PFSK-1 (cell line): Measurements from ENCODE around the gene ARSG.

ENCODE experiments used
- FOXP2 ChIP-seq: optimal IDR thresholded peaks from 2 replicates; pipeline ENCODE3; 2011; ENCODE audit warnings: borderline replicate concordance, control low read depth, inconsistent platforms; ENCODE audit not compliant: insufficient read depth; ENCODE audit errors: extremely low read length, extremely low read depth
- POLR2AphosphoS5 ChIP-seq: IDR thresholded peaks from 2 replicates; pipeline ENCODE4 v1.6.1; 2012; ENCODE audit warnings: low read depth, mild to moderate bottlenecking, control low read depth, low read length, moderate library complexity
- SIN3A ChIP-seq: IDR thresholded peaks from 2 replicates; pipeline ENCODE4 v1.6.1; 2012; ENCODE audit warnings: mild to moderate bottlenecking, low read length, moderate library complexity, borderline replicate concordance; ENCODE audit not compliant: insufficient read depth
- TAF1 ChIP-seq: IDR thresholded peaks from 2 replicates; pipeline ENCODE4 v1.6.1; 2012; ENCODE audit warnings: low read length, control low read depth, borderline replicate concordance; ENCODE audit not compliant: insufficient read depth
- TF ChIP-seq, protein P1 (sequence below), 2 experiments: IDR thresholded peaks; 2 replicates each; pipeline versions ENCODE4 v1.6.1 to v1.8.0; 2011 to 2012; ENCODE audit warnings: low read depth in 2 of 2, low read length in 2 of 2, control low read depth in 1 of 2, inconsistent platforms in 1 of 2, mild to moderate bottlenecking in 1 of 2, moderate library complexity in 1 of 2; ENCODE audit not compliant: insufficient read depth in 1 of 2

ARSG gene

GRCh38 chr17:68383120-68383442, 91.8 kb downstream of the ARSG start:
- TF ChIP-seq POLR2AphosphoS5: no peak
- no peak for TF ChIP-seq TAF1
- no peak for TF ChIP-seq FOXP2
- TF ChIP-seq, protein P1, sequence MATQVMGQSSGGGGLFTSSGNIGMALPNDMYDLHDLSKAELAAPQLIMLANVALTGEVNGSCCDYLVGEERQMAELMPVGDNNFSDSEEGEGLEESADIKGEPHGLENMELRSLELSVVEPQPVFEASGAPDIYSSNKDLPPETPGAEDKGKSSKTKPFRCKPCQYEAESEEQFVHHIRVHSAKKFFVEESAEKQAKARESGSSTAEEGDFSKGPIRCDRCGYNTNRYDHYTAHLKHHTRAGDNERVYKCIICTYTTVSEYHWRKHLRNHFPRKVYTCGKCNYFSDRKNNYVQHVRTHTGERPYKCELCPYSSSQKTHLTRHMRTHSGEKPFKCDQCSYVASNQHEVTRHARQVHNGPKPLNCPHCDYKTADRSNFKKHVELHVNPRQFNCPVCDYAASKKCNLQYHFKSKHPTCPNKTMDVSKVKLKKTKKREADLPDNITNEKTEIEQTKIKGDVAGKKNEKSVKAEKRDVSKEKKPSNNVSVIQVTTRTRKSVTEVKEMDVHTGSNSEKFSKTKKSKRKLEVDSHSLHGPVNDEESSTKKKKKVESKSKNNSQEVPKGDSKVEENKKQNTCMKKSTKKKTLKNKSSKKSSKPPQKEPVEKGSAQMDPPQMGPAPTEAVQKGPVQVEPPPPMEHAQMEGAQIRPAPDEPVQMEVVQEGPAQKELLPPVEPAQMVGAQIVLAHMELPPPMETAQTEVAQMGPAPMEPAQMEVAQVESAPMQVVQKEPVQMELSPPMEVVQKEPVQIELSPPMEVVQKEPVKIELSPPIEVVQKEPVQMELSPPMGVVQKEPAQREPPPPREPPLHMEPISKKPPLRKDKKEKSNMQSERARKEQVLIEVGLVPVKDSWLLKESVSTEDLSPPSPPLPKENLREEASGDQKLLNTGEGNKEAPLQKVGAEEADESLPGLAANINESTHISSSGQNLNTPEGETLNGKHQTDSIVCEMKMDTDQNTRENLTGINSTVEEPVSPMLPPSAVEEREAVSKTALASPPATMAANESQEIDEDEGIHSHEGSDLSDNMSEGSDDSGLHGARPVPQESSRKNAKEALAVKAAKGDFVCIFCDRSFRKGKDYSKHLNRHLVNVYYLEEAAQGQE (IDR thresholded peaks at IDR 0.05; ENCODE audit: insufficient read depth in 1 of 2, low read depth in 2 of 2, low read length in 2 of 2): no peak
- TF ChIP-seq SIN3A: no peak

GRCh38 chr17:68383443-68384321, 92.4 kb downstream of the ARSG start:
- TF ChIP-seq SIN3A (no peak), POLR2AphosphoS5 (no peak), TAF1 (no peak), FOXP2 (no peak)
- TF ChIP-seq, protein P1 (IDR thresholded peaks at IDR 0.05; ENCODE audit: insufficient read depth in 1 of 2, low read depth in 2 of 2, low read length in 2 of 2): no peak

DNA sequence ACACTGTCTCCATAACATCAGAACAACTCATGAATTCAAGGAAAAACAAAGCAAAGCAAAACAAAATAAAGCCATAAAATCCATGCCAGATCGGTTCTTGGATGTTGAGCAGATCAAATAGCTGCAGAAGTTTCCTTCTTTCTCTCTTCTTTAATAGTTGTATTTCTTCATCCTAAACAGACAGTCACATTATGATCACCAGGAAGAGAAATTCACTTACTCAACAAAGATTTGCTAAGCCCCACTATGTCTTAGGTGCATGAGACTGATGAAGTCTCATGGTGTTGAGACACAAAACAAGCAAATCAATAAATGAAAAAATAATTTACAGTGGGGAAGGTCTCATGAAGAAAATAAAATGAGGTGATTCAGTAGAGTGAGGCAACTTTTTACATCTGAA, 93.2 kb downstream of the ARSG start:
- TF ChIP-seq, protein P1 (IDR thresholded peaks at IDR 0.05; ENCODE audit: insufficient read depth in 1 of 2, low read depth in 2 of 2, low read length in 2 of 2): no peak
- TF ChIP-seq SIN3A (no peak), TAF1 (no peak), POLR2AphosphoS5 (no peak), FOXP2 (no peak)

- TF ChIP-seq TAF1: no peak
- TF ChIP-seq, protein P1 (IDR thresholded peaks at IDR 0.05; ENCODE audit: insufficient read depth in 1 of 2, low read depth in 2 of 2, low read length in 2 of 2): no peak
- no peak for TF ChIP-seq FOXP2
- no peak for TF ChIP-seq SIN3A
- no peak for TF ChIP-seq POLR2AphosphoS5
Measured at GRCh38 chr17:68384941-68385340, 93.6 kb downstream of the ARSG start.
